ENCODE data around the gene GP1BB. TPM values are rescaled to one million over a fixed set of nuclear protein-coding genes. Genes with fewer than 3 reads are reported as not detected.

GP1BB gene
- total RNA-seq, 1 donor = 1.8 TPM

DNA sequence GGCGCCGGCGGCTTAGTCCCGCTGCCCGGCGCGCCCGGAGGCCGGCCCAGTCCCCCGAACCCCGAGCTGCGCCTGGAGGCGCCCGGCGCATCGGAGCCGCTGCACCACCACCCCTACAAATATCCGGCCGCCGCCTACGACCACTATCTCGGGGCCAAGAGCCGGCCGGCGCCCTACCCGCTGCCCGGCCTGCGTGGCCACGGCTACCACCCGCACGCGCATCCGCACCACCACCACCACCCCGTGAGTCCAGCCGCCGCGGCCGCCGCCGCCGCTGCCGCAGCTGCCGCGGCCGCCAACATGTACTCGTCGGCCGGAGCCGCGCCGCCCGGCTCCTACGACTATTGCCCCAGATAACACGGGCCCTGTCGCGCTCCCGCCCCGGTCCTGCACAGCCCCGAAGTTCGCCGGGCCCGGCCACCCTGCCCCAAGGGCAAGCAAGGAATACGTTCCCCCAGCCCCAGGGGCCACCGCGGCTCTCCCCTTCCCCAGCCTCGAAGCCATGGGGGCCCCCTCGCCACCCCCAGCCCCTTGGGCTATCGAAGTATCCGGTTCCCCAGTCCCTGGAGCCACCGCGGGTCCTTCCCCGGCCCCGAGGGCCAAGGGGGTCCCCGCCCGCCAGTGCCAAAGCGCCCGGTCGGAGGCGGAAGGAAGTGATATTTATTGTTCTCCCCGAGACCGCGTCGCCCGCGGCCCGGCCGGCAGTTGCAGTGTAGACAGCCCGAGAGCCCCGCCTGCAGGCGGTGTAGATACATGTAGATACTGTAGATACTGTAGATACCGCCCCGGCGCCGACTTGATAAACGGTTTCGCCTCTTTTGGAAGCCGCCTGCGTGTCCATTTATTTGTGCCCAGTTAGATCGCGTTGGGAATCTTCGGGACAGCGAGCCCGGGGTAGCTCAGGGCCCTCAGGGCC lies 43.4 kb downstream of the GP1BB start:
- Histone ChIP-seq H3K36me3 (ENCODE audit: insufficient read depth, low read length) (no peaks in the 10 kb centered on the region), H3K9me3 (ENCODE audit: low read depth, low read length) (no peaks in the 10 kb centered on the region), H2AFZ (ENCODE audit: low read length) (no peak overlapping the region), H4K20me1 (ENCODE audit: insufficient read depth, low read length) (peaks cover 4% of the 10 kb centered on the region), H3K4me3 (ENCODE audit: insufficient read depth, low read length) (peak overlapping the region; percentile 45), H3K4me1 (ENCODE audit: insufficient read depth, low read length) (no peaks in the 10 kb centered on the region), H3K27me3 (ENCODE audit: insufficient read depth, low read length) (peaks cover 34% of the 10 kb centered on the region), H3K27ac (ENCODE audit: low read depth, low read length) (no peak overlapping the region), H3K79me2 (ENCODE audit: insufficient read depth, low read length) (no peaks in the 10 kb centered on the region), H3K4me2 (ENCODE audit: insufficient read depth, low read length) (peak overlapping the region; percentile 18)
- TF ChIP-seq, protein P1, sequence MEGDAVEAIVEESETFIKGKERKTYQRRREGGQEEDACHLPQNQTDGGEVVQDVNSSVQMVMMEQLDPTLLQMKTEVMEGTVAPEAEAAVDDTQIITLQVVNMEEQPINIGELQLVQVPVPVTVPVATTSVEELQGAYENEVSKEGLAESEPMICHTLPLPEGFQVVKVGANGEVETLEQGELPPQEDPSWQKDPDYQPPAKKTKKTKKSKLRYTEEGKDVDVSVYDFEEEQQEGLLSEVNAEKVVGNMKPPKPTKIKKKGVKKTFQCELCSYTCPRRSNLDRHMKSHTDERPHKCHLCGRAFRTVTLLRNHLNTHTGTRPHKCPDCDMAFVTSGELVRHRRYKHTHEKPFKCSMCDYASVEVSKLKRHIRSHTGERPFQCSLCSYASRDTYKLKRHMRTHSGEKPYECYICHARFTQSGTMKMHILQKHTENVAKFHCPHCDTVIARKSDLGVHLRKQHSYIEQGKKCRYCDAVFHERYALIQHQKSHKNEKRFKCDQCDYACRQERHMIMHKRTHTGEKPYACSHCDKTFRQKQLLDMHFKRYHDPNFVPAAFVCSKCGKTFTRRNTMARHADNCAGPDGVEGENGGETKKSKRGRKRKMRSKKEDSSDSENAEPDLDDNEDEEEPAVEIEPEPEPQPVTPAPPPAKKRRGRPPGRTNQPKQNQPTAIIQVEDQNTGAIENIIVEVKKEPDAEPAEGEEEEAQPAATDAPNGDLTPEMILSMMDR (IDR thresholded peaks at IDR 0.05; ENCODE audit: extremely low read depth, low read depth, low read length) = no peak
- DNase-seq (ENCODE audit: insufficient read length, low spot score, missing footprints) = no peak

DNA sequence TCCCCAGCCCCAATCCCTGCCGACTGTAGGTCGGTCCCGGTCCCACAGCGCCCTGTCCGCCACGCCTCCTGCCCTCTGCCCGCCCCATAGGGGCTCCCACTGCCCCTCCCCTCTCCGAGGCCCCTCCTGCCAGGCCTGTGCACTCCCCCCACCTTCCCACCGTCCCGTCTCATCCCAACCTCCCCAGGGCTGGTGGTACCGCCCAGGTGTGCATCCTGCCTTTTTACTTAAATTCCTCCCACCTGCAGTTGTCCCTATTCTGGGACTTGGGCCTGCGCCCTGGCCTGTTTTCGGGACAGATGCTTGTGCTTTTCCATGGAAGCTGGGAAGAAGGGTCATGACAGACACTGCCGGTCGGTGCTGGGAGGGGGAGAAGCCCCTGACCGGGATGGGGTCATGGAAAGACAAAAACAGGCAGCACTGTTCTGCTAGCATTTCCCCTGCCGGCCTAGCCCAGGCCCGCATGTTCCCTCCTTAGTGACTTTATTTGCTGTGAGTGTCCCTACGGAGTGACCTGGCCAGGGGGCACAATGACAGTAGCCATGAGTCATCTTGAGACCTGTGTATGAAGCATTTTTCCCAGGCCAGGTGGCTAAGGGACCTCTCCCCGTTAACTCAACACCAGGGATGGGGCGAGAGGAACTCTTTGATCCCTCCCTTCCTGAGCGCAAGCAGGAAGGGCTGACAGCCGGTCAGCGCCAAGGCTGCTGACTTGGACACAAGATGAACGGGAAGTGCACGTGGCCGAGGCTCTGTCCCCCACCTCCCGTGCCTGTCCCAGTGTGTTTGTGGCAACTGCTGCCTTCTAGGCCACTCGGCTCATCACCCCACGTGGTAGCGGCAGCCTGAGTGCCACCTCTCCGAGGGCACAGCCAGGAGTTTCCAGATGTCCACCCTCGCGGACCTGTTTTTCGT lies 44.3 kb downstream of the GP1BB start:
- no peaks in the 10 kb centered on the region for H3K79me2 ChIP-seq (ENCODE audit: insufficient read depth, low read length)

DNA sequence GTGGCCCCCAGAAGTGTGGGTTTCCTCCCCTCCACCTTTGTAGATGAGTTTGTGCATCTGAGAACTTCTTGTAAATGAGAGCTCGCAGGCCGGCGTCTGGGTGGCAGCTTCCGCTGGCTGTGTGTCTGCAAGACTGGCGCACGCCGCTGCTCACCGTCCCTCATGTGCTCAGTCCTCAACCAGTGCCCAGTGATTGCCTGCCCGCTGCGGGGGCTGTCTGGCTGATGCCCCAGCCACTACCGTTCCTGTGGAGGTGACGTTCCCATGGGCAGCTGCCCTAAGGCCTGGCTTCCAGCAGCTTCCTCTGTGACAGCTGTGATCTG lies 46.0 kb downstream of the GP1BB start:
- peak; percentile 79 for DNase-seq (ENCODE audit: insufficient read length, low spot score, missing footprints)

More for the DNA sequence above, 44.3 kb downstream of the GP1BB start:
- peaks cover 4% of the 10 kb centered on the region for H4K20me1 ChIP-seq (ENCODE audit: insufficient read depth, low read length)
- H3K4me1 ChIP-seq (ENCODE audit: insufficient read depth, low read length) = no peaks in the 10 kb centered on the region
- no peaks in the 10 kb centered on the region for H3K9me3 ChIP-seq (ENCODE audit: low read depth, low read length)
- peak; percentile 82 for DNase-seq (ENCODE audit: insufficient read length, low spot score, missing footprints)
- no peak overlapping the region for H3K4me2 ChIP-seq (ENCODE audit: insufficient read depth, low read length)
- peaks cover 26% of the 10 kb centered on the region for H3K27me3 ChIP-seq (ENCODE audit: insufficient read depth, low read length)
- H2AFZ ChIP-seq (ENCODE audit: low read length) = no peak overlapping the region
- no peak overlapping the region for H3K27ac ChIP-seq (ENCODE audit: low read depth, low read length)
- no peak overlapping the region for H3K4me3 ChIP-seq (ENCODE audit: insufficient read depth, low read length)
- TF ChIP-seq, protein P1 (IDR thresholded peaks at IDR 0.05; ENCODE audit: extremely low read depth, low read depth, low read length) = no peak
- no peaks in the 10 kb centered on the region for H3K36me3 ChIP-seq (ENCODE audit: insufficient read depth, low read length)

More for the DNA sequence above, 46.0 kb downstream of the GP1BB start:
- H3K79me2 ChIP-seq (ENCODE audit: insufficient read depth, low read length) = no peaks in the 10 kb centered on the region
- H3K4me3 ChIP-seq (ENCODE audit: insufficient read depth, low read length) = no peak overlapping the region
- TF ChIP-seq, protein P1 (IDR thresholded peaks at IDR 0.05; ENCODE audit: extremely low read depth, low read depth, low read length) = no peak
- no peaks in the 10 kb centered on the region for H3K4me1 ChIP-seq (ENCODE audit: insufficient read depth, low read length)
- H3K9me3 ChIP-seq (ENCODE audit: low read depth, low read length) = no peaks in the 10 kb centered on the region
- H3K27me3 ChIP-seq (ENCODE audit: insufficient read depth, low read length) = peaks cover 29% of the 10 kb centered on the region
- H2AFZ ChIP-seq (ENCODE audit: low read length) = no peak overlapping the region
- H3K27ac ChIP-seq (ENCODE audit: low read depth, low read length) = no peak overlapping the region
- no peaks in the 10 kb centered on the region for H3K36me3 ChIP-seq (ENCODE audit: insufficient read depth, low read length)
- H3K4me2 ChIP-seq (ENCODE audit: insufficient read depth, low read length) = no peak overlapping the region
- peaks cover 4% of the 10 kb centered on the region for H4K20me1 ChIP-seq (ENCODE audit: insufficient read depth, low read length)
